Left ventricle myocardium superior (tissue), 1 donor: ENCODE measurements around the gene OMP. TPM values are rescaled to one million over a fixed set of nuclear protein-coding genes. Genes with fewer than 3 reads are reported as not detected.
A peak's percentile ranks its signal among the peaks of the same experiment; 100 is the strongest.
"Not testable (repeated sequence)": the region's sequence is repeated elsewhere in the genome, so short reads cannot be mapped to it uniquely, and the experiment has no call there.

Source experiments
- ATAC-seq: fragments of 200-7000 bp; cut with Tn5 transposase; one replicate; pipeline ENCODE4 v1.9.1; 2020; ENCODE audit warnings: mild to moderate bottlenecking, moderate library complexity
- DNase-seq: peaks from one replicate; pipeline ENCODE4 v3.0.0-alpha.2; 2020
- intact Hi-C: fragments of 100-400 bp; cut with micrococcal nuclease; formaldehyde crosslinking; loops from one replicate; pipeline ENCODE4 v1.11.0; 2022
- long read RNA-seq: library from polyadenylated mRNA; unstranded; transcript quantifications from one replicate; pipeline ENCODE4 v2.0.0, GENCODE V29; 2021
- total RNA-seq: library from RNA; stranded (reverse); fragmentation: NEBNext Ultra II Directional; extraction: Animal tissue kit (Norgen Biotek cat#: 25700); gene quantifications from one replicate; pipeline ENCODE4 v1.2.1, GENCODE V29; 2021
- donor health status: DM: no; HTN: yes; CAD: no; lungs with severe emphysema.

The OMP gene, protein sequence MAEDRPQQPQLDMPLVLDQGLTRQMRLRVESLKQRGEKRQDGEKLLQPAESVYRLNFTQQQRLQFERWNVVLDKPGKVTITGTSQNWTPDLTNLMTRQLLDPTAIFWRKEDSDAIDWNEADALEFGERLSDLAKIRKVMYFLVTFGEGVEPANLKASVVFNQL
- total RNA-seq = not detected
- long read RNA-seq = 0 reads

DNA sequence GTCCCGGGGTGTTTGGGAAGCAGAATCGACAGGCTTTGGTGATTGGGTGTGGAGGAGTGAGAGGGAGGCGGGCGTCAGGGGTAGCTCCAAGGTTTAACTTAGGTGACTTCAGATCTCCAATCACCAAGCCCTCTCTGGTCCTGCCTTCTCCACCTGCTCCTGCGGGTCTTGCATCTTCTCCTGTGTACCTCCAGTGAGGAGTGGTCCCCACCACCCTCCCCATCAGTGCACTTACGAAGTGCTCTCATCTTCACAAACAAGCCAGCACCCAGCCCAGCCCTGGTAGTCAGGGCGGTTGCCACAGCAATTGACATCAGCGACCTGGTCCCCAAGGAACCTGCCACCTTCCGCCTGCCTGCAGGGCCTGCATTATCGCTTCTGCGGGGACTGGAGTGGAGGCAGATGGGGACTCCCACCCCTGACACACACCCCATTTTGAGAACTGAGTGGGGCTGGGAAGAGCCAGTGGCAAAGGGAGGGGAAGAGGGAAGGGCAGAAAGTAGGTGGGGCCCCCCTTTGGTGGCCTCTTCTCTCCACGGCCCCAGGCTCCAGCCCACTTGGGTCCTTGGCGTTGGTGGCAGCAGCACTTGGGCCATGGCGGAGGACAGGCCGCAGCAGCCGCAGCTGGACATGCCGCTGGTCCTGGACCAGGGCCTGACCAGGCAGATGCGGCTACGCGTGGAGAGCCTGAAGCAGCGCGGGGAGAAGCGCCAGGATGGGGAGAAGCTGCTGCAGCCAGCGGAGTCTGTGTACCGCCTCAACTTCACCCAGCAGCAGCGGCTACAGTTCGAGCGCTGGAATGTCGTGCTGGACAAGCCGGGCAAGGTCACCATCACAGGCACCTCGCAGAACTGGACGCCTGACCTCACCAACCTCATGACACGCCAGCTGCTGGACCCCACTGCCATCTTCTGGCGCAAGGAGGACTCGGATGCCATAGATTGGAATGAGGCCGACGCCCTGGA, at the start of gene OMP:
Gene OMP, plus strand, starts transcription at position 595 of the 965 bp plus-strand sequence. Its CDS starts 0 bp downstream, at position 595.
- ATAC-seq = no peak
- intact Hi-C loops = no loop called here
- DNase-seq = no peak

- intact Hi-C loops = no loop called here
- ATAC-seq = no peak
- no peak for DNase-seq
These were observed 49.2 kb upstream of the OMP start for GRCh38 chr11:77053217-77054015.

- intact Hi-C loops = no loop called here
- no peak for DNase-seq
These were observed 48.6 kb upstream of the OMP start for GRCh38 chr11:77054084-77054483.

DNA sequence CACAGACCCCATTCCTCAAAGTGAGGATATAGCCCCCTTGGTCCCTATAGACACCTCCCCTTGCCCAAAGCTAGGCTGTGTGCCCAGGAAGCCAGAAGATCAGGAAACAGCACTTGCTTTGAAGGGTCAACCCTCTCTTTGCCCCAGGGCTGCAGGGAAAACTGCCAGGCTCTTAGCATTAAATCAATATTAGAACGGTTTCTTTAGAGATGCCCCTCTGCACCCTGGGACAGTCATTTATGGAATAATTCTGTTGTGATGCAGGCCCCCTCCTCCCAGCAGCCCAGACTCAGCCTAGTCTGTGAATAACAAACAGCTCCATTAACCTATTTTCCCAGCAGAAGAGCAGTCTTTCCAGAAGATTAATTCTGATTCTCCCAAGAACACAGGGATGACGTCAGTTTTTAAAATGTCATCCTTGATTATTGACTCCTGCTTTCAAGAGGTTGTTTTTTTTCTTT, 47.5 kb upstream of the OMP start:
- no peak for DNase-seq
- intact Hi-C loops = no loop called here

More at GRCh38 chr11:77054084-77054483, 48.6 kb upstream of the OMP start:
- ATAC-seq = no peak

DNA sequence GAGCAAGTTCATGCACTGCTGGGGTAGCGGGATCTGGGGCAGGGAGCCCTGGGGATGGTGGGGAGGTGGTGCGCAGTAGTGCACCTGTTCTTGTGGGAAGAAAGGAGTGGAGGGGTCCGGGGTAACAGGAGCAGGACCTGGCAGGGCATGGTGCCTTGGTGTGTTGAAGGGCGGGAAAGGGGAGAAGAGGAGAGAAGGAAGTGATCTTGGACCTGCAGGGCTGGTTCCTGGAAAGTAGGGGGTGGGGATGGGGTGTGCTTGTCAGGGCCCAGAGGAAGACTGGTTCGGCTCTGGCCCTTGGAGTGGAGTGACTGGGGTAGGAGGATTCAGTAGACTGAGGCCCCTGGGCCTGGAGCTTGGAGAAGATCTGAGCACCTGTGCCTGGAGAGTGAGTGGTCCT, 46.7 kb upstream of the OMP start:
- DNase-seq = no peak
- intact Hi-C loops = no loop called here
- ATAC-seq = no peak

More for the DNA sequence above, 47.5 kb upstream of the OMP start:
- no peak for ATAC-seq

DNA sequence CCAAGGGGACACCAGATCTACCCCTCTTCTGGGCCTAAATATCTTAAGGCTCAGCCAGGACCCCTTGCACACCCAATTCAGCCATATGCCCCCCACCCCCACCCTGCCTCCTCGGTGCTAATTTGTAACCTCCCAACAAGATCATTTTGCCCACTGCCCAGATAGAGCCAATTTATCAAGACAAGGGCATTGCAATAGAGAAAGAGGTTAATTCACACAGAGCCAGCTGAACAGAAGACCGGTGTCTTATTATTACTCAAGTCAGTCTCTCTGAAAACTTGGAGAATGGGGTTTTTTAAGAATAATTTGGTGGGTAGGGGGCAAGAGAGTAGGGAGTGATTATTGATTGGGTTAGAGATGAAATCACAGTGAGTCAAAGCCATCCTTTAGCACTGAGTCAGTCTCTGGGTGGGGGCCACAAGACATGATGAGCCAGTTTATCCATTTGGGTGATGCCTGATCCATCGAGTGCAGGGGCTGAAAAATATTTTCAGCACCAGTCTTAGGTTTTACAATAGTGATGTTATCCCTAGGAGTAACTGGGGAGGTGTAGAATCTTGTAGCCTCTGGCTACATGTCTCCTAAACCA, 45.7 kb upstream of the OMP start:
- no peak for ATAC-seq
- intact Hi-C loops = no loop called here

DNA sequence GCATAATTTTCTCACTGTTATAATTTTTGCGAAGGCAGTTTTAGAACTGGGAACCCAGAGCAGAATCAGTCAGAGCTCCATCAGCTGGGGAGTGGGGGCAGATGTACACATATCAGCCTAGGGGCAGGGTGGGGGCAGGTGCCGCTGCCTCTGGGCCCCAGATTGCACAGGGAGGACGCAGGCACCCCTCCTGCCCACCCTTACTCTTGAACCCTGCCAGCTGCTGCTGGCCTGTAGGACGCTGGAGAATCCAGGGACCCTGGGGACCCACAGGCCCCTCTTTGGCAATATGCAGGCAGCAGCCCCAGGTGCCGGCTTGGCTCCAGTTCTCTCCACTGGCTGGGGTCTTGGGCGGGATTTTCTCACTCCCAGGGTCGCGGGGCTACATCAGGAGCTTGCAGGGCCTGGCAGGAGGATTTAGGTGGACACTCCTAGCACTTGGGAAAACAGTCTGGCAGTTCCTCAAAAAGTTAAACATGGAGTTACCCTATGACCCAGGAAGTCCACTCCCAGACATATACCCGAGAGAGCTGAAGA, 44.6 kb upstream of the OMP start:
- intact Hi-C loops = no loop called here
- no peak for DNase-seq

More for the DNA sequence above, 45.7 kb upstream of the OMP start:
- no peak for DNase-seq

GRCh38 chr11:77058900-77059299, 43.7 kb upstream of the OMP start:
- no peak for DNase-seq
- no peak for ATAC-seq
- intact Hi-C loops = no loop called here

More for the DNA sequence above, 44.6 kb upstream of the OMP start:
- no peak for ATAC-seq

- ATAC-seq (no peak), DNase-seq (no peak)
- intact Hi-C loops = no loop called here
These were observed 42.8 kb upstream of the OMP start for GRCh38 chr11:77059806-77060205.

DNA sequence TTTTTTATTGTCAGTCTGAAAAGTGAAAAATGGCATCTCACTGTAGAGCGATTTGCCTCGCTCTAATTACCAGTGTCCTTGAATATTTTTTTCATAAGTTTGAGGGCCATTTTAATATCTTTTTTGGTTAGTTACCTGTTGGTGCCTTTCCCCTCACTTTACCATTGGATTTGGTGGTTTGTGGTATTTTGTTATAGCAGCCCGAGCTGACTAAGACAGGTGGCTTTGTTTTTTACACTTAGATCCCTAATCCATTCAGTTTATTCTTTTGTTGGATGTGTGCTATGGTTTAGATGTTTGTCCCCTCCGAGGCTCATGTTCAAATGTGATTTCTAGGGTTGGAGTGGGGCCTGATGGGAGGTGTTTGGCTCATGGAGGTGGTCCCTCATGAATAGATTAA, 42.4 kb upstream of the OMP start:
- intact Hi-C loops = no loop called here
- DNase-seq (no peak), ATAC-seq (no peak)

DNA sequence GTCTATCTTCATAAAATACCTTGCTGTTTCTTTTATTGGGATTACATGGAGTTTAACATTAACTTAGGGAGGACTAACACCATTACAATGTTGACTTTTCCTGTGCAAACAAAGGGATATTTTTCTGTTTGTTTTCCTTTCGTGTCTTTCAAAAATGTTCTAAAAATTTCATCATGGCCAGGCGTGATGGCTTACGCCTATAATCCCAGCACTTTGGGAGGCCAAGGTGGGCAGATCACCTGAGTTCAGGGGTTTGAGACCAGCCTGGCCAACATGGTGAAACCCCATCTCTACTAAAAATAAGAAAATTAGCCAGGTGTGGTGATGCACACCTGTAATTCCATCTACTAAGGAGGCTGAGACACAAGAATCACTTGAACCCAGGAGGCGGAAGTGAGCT, 41.4 kb upstream of the OMP start:
- DNase-seq, ATAC-seq, intact Hi-C loops: not testable (repeated sequence)

DNA sequence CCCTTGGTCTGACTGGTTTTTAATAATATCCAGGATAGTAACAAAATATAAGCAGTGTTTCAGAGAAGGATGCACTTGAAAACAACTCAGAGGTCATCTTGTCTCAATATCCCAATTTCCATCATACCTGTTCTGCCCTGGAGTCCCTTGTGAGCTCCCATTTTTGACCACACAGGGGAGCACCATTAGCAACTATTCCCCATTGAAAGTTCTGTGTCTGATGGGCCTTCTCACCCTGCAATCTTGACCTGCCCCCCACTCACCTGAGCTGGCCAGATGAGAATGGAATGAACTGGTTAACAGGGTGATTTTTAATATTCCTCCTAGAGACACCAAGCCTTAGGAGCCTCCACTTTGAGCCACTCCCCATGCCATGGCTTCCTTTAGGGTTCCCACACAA, 39.7 kb upstream of the OMP start:
- DNase-seq = no peak
- ATAC-seq = no peak
- intact Hi-C loops = no loop called here

- no peak for DNase-seq
- intact Hi-C loops = no loop called here
- ATAC-seq = no peak
These were observed 39.2 kb upstream of the OMP start for GRCh38 chr11:77063407-77063806.

GRCh38 chr11:77063861-77064260, 38.8 kb upstream of the OMP start:
- intact Hi-C loops = no loop called here
- ATAC-seq = no peak
- DNase-seq = no peak

DNA sequence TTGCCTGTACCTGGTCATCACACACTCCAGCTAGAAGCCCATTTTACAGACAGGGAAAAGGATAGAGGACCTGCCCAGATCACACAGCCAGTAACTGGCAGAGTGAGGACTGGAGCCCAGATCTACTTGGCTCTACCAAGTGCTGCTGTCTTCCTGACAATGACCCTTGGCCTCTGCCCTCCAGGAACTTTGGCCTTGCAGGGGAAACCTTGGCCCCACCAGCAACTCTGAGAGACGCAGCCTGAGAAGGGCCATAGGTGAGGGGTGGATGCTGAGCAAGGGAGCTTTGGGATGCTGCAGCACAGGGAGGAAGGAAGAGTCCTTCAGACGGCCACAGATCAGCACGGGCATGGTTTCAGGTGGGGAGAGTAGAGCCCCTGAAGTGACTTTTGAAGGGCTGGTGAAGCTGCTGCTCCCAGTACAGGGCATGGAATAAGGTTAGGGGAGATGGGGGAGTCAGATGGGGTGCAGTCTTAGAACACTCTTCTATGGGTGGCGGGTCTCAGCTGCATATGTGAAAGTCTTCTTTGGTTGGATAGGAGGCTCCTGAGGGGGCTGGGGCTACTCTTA, 37.9 kb upstream of the OMP start:
- no peak for DNase-seq
- intact Hi-C loops = no loop called here
- ATAC-seq = no peak

DNA sequence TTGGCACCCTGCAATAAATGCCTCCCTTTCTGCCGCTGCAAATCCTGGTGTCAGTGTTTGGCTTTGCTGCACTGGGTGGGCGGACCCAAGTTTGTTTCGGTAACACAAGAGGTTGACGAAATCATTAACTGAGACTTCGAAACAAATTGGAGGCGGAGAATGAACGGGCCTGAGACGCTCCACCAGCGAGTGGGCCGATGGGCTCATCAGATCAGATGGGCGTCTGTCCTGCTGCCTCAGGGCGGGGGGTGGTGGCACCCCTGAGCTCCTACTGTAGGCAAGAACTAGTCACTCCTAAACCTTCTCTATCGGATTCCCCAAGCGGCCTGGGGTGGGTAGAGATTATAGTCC, 36.8 kb upstream of the OMP start:
- intact Hi-C loops = no loop called here
- DNase-seq (peak; percentile 66), ATAC-seq (peak; percentile 13)

DNA sequence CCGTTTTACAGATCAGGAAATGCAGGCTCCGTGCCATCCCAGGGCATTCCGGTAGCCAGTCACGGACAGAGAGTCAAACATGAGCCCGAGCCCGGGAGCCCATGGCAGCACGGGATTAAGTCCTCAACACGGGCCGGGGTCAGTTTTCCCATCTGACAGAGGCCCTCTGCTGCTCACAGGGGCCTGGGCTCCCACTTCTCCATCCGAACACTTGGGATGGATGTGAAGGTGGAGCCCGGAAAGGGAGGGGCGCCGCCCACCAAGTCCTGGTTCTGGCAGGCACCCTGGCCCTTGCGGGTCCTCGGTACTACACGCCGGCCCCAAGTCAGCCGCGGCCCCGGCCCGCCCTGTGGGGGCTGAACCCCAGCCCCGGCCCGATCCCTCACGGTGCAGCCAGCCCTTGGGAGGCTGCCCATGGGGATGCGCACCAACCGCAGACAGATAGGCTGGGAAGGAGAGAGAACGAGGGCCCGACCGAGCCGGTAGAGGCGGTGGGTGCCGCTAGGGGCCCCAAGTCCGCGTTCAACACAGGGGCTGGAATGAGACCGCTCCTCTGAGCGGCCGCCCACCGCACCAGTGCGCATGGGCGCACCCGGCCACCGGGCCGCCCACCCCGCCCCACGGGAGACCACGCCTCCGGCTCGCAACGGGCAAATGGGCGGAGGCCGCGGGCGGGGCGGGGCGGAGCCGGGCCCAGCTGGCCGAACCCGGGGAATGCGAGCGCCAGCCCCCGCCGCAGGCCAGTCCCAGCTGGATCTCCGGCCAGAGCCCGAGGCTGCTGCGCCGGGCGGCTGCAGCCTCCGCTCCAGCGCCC, 36.2 kb upstream of the OMP start, which contains the start of gene CAPN5:
Gene CAPN5, plus strand, starts transcription at position 743 of the 814 bp plus-strand sequence. CDS start 17,916 bp downstream, outside the sequence.
- intact Hi-C loops = no loop called here
- peak; percentile 98 for DNase-seq
- ATAC-seq = peak; percentile 99
